Measurements from ENCODE around the gene RPL4.
A peak's percentile ranks its signal among the peaks of the same experiment; 100 is the strongest.
"Not testable (repeated sequence)": the region's sequence is repeated elsewhere in the genome, so short reads cannot be mapped to it uniquely, and the experiment has no call there.

Gene RPL4

GRCh38 chr15:66491846-66492245 is 12.8 kb downstream of the RPL4 start:
- DNase-seq, result no peak

GRCh38 chr15:66489179-66489791 is 15.4 kb downstream of the RPL4 start:
- no peak for DNase-seq

- no peak for DNase-seq
Measured at GRCh38 chr15:66488525-66488924, 16.1 kb downstream of the RPL4 start.

- no peak for DNase-seq
Measured at GRCh38 chr15:66486887-66487286, 17.8 kb downstream of the RPL4 start.

GRCh38 chr15:66484539-66485112 is 20.0 kb downstream of the RPL4 start:
- no peak for DNase-seq

- no peak for DNase-seq
Measured at GRCh38 chr15:66483131-66483566, 21.5 kb downstream of the RPL4 start.

- peak in 1 of 51 donors; percentile 50 for DNase-seq
Measured at GRCh38 chr15:66482539-66482938, 22.1 kb downstream of the RPL4 start.

- DNase-seq, result no peak
Measured at GRCh38 chr15:66481107-66481856, 23.4 kb downstream of the RPL4 start.

GRCh38 chr15:66480267-66480666 is 24.4 kb downstream of the RPL4 start:
- DNase-seq, result no peak

GRCh38 chr15:66477011-66477410 is 27.6 kb downstream of the RPL4 start:
- peak in 14 of 51 donors; percentile 10 to 48 (median 16) for DNase-seq

GRCh38 chr15:66476535-66476934 is 28.1 kb downstream of the RPL4 start:
- peak in 1 of 51 donors; percentile 43 for DNase-seq

- no peak for DNase-seq
Measured at GRCh38 chr15:66474963-66475362, 29.7 kb downstream of the RPL4 start.

- peak in 1 of 51 donors; percentile 29 for DNase-seq
Measured at GRCh38 chr15:66474135-66474534, 30.5 kb downstream of the RPL4 start.

GRCh38 chr15:66472176-66472999 is 32.3 kb downstream of the RPL4 start:
- no peak for DNase-seq

GRCh38 chr15:66470825-66471224 is 33.8 kb downstream of the RPL4 start:
- not testable (repeated sequence) for DNase-seq

- DNase-seq, result not testable (repeated sequence)
Measured at GRCh38 chr15:66467162-66468040, 37.3 kb downstream of the RPL4 start.

GRCh38 chr15:66465294-66465693 is 39.4 kb downstream of the RPL4 start:
- DNase-seq, result not testable (repeated sequence)

- no peak for DNase-seq
Measured at GRCh38 chr15:66462627-66463026, 42.0 kb downstream of the RPL4 start.

- DNase-seq, result no peak
Measured at GRCh38 chr15:66461917-66462316, 42.7 kb downstream of the RPL4 start.

- DNase-seq, result not testable (repeated sequence)
Measured at GRCh38 chr15:66461294-66461693, 43.4 kb downstream of the RPL4 start.
